Kasumi-1 (cell line): ENCODE results near the gene METRNL.

ENCODE experiments used
- DNase-seq, 2 experiments: peaks; one replicate each; lab custom pipeline; 2025; lab: John Stamatoyannopoulos, UW

Gene METRNL

GRCh38 chr17:83067071-83067717, 12.2 kb upstream of the METRNL start:
- DNase-seq: no peak

- no peak for DNase-seq
Observed at GRCh38 chr17:83067718-83068261, 11.6 kb upstream of the METRNL start.

- DNase-seq: no peak
Observed at GRCh38 chr17:83068641-83069570, 10.5 kb upstream of the METRNL start.

- no peak for DNase-seq
Observed at GRCh38 chr17:83069571-83069906, 9.9 kb upstream of the METRNL start.

GRCh38 chr17:83069931-83070742, 9.3 kb upstream of the METRNL start:
- no peak for DNase-seq

GRCh38 chr17:83070800-83071341, 8.5 kb upstream of the METRNL start:
- DNase-seq: no peak

GRCh38 chr17:83071365-83071764, 8.0 kb upstream of the METRNL start:
- DNase-seq: no peak

- peak; percentile 85 for DNase-seq
Observed at GRCh38 chr17:83071966-83072562, 7.3 kb upstream of the METRNL start.

- DNase-seq: no peak
Observed at GRCh38 chr17:83072600-83073358, 6.6 kb upstream of the METRNL start.

- DNase-seq: no peak
Observed at GRCh38 chr17:83073389-83074063, 5.9 kb upstream of the METRNL start.

- DNase-seq: no peak
Observed at GRCh38 chr17:83074486-83075223, 4.8 kb upstream of the METRNL start.

GRCh38 chr17:83075270-83075880, 4.0 kb upstream of the METRNL start:
- no peak for DNase-seq

GRCh38 chr17:83076938-83077337, 2.5 kb upstream of the METRNL start:
- no peak for DNase-seq

- no peak for DNase-seq
Observed at GRCh38 chr17:83077411-83077810, 2.0 kb upstream of the METRNL start.

- DNase-seq: no peak
Observed at GRCh38 chr17:83077939-83078338, 1.5 kb upstream of the METRNL start.

GRCh38 chr17:83078378-83079351, 744 bp upstream of the METRNL start:
- DNase-seq: no peak

- DNase-seq: no peak
Observed at GRCh38 chr17:83079766-83080578, 563 bp downstream of the METRNL start.
